Cardiac septum (tissue), 1 donor: ENCODE measurements around the gene ZNF433. TPM values are rescaled to one million over a fixed set of nuclear protein-coding genes. Genes with fewer than 3 reads are reported as not detected.
"Not testable (repeated sequence)": the region's sequence is repeated elsewhere in the genome, so short reads cannot be mapped to it uniquely, and the experiment has no call there.

Experiments
- DNase-seq: peaks from one replicate; pipeline ENCODE4 v3.0.0-alpha.2; 2020; ENCODE audit warnings: low spot score
- intact Hi-C: fragments of 100-400 bp; cut with DNase I; formaldehyde crosslinking; loops from one replicate; pipeline ENCODE4 v1.14.0; 2022
- long read RNA-seq: library from polyadenylated mRNA; unstranded; transcript quantifications from one replicate; pipeline ENCODE4 v2.0.0, GENCODE V29; 2021
- total RNA-seq: library from RNA; stranded (reverse); fragmentation: NEBNext Ultra II Directional; extraction: Animal tissue kit (Norgen Biotek cat#: 25700); gene quantifications from one replicate; pipeline ENCODE4 v1.2.1, GENCODE V29; 2021
- donor health status: DM: no; HTN: no; CAD: no.

ZNF433 gene
- total RNA-seq = 4.3 TPM
- long read RNA-seq, partial matches to known transcripts = 0 of 4 reads
- long read RNA-seq, other reads (novel, unspliced or antisense) = 1 of 4 reads

DNA sequence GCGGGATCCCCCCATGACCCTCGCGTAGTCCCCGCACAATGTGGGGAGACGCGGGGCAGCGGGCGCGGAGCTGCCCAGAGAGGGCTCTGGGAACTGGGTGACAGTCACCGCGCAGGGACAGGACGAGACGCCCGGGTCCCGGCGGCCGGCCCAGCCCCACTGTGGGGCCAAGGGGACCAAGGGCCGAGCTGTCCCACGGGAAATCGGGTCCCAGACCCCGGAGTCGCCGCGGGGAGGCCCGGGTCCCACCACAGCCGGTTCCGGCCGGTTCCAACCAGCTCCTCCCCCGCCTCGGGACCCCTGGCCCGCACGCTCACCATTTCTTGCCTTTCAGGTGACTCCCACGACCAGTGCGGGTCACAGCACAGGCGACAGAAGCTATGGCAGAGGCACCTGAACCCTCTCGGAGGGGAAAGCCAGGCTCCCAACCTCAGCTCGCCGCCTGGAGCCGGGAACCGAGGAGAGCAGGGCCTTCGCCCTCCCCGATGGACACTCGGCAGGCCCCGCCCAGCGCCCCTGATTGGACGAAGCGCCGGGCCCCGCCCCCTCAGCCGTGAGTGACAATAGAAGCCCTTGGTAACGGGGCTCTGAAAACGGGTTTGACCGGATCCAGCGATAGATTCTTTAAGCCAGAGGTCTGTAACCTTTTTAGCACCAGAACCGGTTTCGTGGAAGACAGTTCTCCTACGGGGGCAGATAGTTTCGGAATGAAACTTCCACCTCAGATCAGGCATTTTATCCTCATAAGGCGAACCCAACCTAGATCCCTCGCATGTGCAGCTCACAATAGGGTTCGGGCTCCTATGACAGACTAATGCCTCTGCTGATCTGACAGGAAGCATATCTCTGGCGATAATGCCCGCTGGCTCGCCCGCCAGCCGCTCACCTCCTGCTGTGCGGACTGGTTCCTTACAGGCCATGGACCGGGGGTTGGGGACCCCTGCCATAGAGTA, at the start of gene ZNF433:
TSS of gene ZNF433 (minus strand) at position 460 of the 953 bp plus-strand sequence. CDS start at position 320, 140 bp downstream.
- intact Hi-C loops = no loop called here
- peak; percentile 96 for DNase-seq

DNA sequence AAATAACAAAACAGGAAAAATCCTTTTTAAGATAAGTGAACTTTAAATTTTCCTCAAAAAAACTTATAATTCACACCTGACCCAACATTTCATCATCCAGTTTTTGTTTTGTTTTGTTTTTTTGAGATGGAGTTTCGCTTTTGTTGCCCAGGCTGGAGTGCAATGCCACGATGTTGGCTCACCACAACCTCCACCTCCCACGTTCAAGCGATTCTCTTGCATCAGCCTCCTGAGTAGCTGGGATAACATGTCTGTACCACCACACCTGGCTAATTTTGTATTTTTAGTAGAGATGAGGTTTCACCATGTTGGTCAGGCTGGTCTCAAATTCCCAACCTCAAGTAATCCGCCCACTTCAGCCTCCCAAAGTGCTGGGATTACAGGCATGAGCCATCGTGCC, 47.9 kb upstream of the ZNF433 start:
- intact Hi-C loops, DNase-seq: not testable (repeated sequence)

DNA sequence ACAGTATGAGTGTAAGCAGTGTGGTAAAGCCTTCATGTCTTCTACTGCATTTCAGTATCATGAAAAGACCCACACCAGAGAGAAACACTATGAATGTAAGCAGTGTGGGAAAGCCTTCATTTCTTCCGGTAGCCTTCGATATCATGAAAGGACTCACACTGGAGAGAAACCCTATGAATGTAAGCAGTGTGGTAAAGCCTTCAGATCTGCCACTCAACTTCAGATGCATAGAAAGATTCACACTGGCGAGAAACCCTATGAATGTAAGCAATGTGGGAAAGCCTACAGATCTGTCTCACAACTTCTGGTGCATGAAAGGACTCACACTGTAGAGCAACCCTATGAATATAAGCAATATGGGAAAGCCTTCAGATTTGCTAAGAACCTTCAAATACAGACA, 41.9 kb upstream of the ZNF433 start:
- DNase-seq = no peak
- intact Hi-C loops = no loop called here

DNA sequence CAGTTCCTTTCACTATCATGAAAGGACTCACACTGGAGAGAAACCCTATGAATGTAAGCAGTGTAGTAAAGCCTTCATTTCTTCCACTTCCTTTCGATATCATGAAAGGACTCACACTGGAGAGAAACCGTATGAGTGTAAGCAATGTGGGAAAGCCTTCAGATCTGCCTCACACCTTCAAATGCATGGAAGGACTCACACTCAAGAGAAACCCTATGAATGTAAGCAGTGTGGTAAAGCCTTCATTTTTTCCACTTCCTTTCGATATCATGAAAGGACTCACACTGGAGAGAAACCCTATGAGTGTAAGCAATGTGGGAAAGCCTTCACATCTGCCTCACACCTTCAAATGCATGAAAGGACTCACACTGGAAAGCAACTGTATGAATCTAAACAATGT, 40.9 kb upstream of the ZNF433 start:
- DNase-seq, intact Hi-C loops: not testable (repeated sequence)

DNA sequence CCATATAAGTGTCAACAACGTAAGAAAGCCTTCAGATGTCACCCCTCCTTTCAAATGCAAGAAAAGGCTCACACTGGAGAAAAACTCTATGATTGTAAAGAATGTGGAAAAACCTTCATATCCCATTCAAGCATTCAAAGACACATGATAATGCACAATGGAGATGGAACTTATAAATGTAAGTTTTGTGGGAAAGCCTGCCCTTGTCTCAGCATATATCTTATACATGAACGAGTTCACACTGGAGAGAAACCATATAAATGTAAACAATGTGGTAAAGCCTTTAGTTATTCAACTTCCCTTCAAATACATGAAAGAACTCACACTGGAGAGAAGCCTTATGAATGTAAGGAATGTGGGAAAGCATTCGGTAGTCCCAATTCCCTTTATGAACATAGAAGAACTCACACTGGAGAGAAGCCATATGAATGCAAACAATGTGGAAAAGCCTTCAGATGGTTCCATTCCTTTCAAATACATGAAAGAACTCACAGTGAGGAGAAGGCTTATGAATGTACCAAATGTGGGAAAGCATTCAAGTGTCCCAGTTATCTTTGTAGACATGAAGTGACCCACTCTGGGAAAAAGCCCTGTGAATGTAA, 40.2 kb upstream of the ZNF433 start:
- DNase-seq = no peak
- intact Hi-C loops = no loop called here

DNA sequence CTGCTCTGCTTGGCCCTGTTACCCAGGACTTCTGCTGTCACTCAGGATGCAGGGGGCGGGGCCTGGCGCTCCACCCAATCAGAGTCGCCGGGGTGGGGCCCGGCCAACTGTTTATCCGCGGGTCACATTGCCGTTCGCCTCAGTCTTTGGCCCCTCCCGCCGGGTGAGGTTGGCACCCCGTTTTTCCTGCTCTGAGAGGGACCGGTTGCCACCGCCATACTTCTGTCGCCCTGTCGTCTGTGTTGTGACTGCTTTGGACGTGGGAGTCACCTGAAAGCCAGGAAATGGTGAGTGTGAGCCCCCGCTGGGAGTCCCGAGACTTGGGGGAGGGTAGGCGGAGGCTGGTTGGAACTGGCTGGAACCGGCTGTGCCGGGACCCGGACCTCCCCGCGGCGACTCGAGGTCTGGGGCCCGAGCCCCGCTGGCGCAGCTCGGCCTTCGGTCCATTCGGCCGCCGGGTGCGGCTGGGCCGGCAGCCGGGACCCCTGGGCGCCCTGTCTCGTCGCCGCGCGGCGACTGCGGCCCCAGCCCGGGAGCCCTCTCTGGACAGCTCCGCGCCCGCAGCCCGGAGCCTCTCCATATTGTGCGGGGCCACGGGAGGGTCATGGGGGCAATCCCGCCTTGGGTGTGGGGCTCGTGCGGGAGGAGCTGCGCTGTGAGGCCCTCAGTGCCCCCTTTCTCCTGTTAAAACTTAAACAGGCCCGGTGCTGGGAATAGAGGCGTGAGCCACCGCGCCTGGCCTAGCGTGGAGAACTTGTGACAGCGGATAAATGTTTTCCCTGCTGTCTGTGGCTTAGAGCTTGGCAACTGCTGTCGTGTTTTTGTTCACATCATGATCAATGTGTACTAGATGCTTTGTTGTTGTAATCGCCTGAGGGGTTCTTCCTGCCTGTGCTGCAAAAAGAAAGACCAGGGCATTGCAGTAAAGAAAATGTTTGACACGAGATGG, 29.4 kb upstream of the ZNF433 start, which contains the start of gene ZNF844:
TSS of gene ZNF844 (plus strand) at position 142 of the 949 bp plus-strand sequence. CDS start at position 285, 143 bp downstream.
- intact Hi-C loops = no loop called here
- peak; percentile 99 for DNase-seq

DNA sequence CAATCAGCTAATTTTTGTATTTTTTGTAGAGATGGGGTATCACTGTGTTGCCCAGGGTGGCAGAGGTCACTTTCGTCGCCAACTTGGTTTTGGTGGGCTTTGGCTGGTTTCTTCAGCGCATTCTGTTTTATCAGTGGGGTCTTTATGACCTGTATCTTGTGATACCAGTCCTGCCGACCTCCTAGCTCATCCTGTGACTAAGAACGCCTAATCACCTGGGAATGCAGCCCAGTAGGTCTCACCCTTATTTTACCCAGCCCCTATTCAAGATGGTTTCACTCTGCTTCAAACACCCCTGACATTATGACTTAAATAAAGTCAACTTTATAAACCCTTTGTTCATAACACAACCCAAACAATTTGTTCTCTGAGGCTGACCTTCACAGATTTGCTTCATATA, 20.3 kb upstream of the ZNF433 start:
- intact Hi-C loops = no loop called here
- DNase-seq = no peak

DNA sequence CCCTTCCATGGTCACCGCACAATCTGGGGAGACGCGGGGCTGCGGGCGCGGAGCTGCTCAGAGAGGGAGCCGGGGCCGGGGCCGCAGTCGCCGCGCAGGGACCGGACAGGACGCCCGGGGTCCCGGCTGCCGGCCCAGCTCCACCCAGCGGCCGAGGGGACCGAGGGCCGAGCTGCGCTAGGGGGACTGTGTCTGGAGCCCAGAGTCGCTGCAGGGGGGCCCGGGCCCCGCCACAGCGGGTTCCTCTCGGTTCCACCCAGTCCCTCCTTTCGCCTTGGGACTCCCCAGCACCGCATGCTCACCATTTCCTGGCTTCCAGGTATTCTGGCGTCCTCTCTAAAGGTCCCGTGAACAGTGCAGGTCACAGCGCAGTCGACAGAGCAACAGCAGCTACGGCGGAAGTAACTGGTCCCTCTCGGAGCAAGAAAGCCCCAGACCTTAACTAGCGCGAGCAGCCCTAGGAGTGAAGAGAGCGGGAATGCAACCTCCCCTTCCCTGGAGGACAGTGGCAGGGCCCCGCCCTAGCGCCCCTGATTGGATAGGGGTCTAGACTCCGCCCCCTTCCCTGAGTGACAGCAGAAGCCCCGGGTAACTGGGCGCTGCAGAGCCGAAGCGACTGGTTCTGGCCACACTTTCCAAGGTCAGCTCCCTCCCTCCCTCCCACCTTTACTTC, 17.2 kb upstream of the ZNF433 start, which contains the start of gene ZNF878:
TSS of gene ZNF878 (minus strand) at position 465 of the 673 bp plus-strand sequence. CDS start at position 305, 160 bp downstream.
- intact Hi-C loops = no loop called here
- DNase-seq = peak; percentile 92

DNA sequence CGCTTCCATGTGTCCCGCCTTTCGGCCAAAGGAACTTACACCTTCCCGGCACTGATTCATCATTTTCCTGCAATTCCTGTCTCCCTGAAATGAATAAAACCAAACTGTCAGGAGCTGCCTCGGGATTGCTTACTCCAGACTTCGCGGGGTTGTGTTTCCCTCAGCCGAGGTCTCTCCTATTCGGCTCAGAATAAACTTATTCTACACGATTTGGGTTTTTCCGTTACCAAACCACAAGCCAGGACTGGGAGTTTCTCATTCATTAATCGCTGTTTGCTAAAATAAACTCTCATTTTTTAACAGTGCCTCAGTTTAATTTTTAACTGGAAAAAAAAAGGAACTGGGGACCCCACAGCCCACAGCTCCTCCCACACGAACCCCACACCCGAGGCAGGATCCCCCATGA, 16.6 kb upstream of the ZNF433 start:
- no peak for DNase-seq
- intact Hi-C loops = no loop called here

DNA sequence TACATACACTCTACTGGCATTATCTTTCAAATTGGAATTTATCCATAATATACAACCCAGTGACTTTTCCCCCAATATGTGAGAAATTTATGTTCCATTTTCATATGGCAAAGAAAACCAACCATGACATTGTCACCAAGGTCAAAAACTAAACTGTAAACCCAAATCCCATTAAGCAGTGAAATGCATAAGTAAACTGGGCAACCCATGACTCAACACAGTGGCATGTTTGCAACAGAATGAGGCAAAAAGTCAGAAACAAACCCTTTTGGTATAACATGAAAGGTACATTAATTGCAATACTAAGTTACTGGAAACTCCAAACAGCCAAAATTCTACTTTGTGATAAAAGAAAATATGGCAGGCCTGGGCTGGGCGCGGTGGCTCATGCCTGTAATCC, 12.4 kb upstream of the ZNF433 start:
- no peak for DNase-seq
- intact Hi-C loops = no loop called here

DNA sequence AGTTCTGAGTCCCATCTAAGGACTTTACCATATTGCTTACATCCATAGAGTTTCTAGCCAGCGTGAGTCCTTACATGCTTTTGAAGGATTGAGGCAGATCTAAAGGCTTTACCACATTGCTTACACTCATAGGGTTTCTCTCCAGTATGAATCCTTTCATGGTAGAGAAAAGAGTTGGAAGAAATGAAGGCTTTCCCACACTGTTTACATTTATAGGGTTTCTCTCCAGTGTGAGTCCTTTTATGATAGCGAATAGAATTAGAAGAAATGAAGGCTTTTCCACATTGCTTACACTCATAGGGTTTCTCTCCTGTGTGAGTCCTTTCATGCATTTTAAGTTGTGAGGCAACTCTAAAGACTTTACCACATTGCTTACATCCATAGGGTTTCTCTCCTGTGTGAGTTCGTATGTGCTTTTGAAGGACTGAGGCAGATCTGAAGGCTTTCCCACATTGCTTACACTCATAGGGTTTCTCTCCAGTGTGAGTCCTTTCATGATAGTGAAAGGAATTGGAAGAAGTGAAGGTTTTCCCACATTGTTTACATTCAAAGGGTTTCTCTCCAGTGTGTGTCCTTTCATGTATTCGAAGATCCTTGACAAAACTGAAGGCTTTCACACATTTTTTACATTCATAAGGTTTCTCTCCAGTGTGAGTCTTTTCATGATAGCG, 8.4 kb upstream of the ZNF433 start:
- intact Hi-C loops = no loop called here
- no peak for DNase-seq

DNA sequence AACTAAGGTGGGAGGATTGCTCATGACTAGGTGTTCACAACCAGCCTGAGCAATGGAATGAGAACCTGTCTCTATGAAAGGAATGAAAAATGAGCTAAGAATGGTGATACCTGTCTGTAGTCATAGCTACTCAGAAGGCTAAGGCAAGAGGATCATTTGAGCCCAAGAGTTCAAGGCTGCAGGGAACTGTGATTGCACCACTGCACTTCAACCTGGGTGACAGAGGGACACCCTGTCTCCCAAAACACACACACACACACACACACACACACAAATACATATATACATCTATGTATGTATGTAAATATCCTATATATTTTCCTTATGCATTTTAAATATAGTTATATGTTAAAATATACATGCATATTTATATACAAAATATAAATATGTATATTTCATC, 7.4 kb upstream of the ZNF433 start:
- intact Hi-C loops = no loop called here
- DNase-seq = no peak

DNA sequence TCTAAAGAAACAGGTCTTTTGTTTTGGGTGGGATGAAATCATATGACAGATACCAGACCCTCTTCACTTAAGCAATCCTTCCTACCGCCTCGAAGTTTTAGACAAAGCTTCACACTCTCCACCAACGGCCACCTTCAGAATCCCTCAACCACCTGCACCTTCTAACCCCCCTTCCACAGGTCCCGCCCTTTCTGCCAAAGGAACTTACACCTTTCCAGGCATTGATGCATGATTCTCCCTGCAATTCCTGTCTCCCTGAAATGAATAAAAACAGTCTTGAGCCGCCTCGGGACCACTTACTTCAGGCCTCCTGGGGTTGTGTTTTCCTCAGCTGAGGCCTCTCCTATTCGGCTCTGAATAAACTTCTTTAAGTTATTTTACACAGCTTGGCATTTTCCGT, 859 bp downstream of the ZNF433 start:
- no peak for DNase-seq
- intact Hi-C loops = no loop called here

DNA sequence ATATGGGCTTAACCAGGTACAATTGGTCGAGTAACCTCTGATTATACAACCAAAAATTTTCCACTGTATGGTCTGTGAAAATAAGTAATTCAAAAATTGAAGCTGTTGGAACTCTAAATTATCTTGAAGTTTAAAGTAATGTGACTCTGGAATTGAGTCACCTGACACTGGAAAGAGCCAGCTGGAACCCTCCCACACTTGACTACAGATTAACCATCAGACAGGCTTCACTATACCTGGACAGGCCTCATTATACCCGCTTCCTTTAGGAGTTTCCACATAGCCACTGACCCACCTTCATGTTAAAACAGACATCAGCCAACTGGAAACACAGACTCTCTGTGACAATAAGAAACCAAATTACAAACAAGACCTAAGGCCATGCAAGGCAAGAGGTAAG, 1.3 kb downstream of the ZNF433 start:
- intact Hi-C loops = no loop called here
- no peak for DNase-seq

DNA sequence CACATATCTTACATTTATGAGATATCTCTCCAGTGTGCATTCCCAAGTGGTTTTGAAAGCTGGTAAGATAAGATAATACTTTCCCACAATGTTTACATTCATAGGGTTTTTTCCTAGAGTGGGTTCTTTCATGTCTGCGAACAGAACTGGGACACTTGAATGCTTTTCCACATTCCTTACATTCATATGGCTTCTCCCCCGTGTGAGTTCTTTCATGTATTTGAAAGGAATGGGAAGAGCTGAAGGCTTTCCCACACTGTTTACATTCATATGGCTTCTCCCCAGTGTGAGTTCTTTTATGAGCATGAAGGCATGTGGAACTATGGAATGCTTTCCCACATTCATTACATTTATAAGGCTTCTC, 19.7 kb downstream of the ZNF433 start:
- no peak for DNase-seq
- intact Hi-C loops = no loop called here

DNA sequence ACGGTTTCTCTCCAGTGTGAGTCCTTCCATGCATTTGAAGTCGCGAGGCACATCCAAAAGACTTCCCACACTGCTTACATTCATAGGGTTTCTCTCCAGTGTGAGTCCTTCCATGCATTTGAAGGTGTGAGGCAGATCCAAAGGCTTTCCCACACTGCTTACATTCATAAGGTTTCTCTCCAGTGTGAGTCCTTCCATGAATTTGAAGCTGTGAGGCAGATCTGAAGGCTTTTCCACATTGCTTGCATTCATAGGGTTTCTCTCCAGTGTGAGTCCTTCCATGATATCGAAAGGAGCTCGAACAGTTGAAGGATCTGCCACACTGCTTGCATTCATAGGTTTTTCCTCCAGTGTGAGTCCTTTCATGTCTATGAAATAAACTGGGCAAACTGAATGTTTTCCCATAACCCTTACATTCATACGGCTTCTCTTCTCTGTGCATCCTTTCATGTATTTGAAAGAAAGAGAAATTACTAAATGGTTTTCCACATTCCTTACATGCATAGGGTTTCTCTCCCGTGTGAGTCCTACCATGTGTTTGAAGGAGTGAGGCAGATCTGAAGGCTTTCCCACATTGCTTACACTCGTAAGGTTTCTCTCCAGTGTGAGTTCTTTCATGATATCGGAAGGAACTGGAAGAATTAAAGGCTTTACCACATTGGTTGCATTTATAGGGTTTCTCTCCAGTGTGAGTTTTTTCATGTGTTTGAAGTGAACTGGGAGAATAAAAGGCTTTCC, 20.3 kb downstream of the ZNF433 start:
- no peak for DNase-seq
- intact Hi-C loops = no loop called here

DNA sequence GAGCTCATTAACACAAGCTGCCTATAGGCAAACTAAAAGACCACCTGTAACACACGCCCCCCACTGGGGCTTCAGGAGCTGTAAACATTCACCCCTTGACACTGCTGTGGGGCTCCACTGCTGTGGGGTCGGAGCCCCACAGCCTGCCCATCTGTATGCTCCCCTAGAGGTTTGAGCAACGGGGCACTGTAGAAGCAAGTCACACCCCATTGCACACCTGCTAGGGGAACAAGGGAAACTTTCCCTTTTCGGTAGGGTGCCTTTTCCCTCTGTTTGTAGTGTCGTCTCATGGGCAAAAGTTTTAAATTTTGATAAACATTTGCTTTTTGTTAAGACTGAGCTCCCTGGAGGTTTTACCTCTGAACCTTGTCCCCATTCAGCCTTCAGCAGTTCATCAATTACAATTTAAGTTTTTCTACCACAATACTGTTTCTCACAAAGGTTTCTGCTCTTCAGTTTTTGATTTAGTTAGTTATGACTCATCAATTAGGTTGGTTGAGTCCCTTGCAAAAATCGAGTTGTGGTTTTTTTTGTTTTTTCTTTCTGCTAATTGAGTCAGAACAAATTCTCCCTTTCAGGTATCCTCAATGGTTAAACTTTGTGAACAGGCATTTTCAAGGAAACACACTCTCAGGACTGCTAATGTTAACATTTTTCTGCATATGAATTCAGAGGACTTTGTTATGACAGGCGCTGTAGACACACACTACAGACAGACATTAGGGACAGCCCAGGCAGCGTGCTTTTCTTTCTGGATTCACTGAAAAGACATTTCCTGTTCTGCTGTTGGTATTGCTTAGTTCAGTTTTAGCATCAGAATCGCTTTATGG, 35.1 kb downstream of the ZNF433 start:
- intact Hi-C loops = no loop called here
- no peak for DNase-seq
